T-cell (primary cell): Measurements from ENCODE around the gene CHST10. TPM values are rescaled to one million over a fixed set of nuclear protein-coding genes. Genes with fewer than 3 reads are reported as not detected.
"Not testable (repeated sequence)": the region's sequence is repeated elsewhere in the genome, so short reads cannot be mapped to it uniquely, and the experiment has no call there.

Experiments used
- ATAC-seq, 4 experiments: fragments of 200-7000 bp in 3 of 4; fragments of 150-1000 bp in 1 of 4; cut with Tn5 transposase; replicated peaks in 1 of 4; 1 replicate in 3 of 4; 2 replicates in 1 of 4; pipeline ENCODE4 v1.10.0; 2021; ENCODE audit warnings: moderate library complexity in 3 of 4, mild to moderate bottlenecking in 2 of 4, moderate number of reproducible peaks in 1 of 4
- CTCF ChIA-PET, 2 donors: fragments of 300-600 bp; sonication (Branson Sonifier 250); formaldehyde crosslinking; loops; one replicate each; lab custom pipeline; 2022; ENCODE audit warnings: antibody characterized with exemption in 2 of 2; lab: Charles Lee
- POLR2A ChIA-PET, 2 donors: fragments of 300-600 bp; sonication (Branson Sonifier 250); formaldehyde crosslinking; loops; one replicate each; lab custom pipeline; 2022; ENCODE audit warnings: antibody characterized with exemption in 2 of 2; lab: Charles Lee
- DNase-seq, 35 experiments: peaks; one replicate each; pipeline versions ENCODE4 v3.0.0 to v3.0.0-alpha.2; 2013 to 2023
- H3K27ac ChIP-seq: one replicate; pipeline ENCODE4 v1.5.1; 2013; ENCODE audit warnings: low read length
- H3K27me3 ChIP-seq, 2 experiments: replicated peaks in 1 of 2; 1 replicate in 1 of 2; 2 replicates in 1 of 2; pipeline versions ENCODE4 v1.6.1 to v1.7.0; 2013; ENCODE audit warnings: low read length in 1 of 2, mixed read lengths in 1 of 2; ENCODE audit not compliant: control insufficient read depth in 2 of 2, insufficient read depth in 2 of 2; ENCODE audit errors: extremely low read depth in 1 of 2
- H3K36me3 ChIP-seq, 2 donors: 1 replicate in 1 of 2; 2 replicates in 1 of 2; pipeline versions ENCODE4 v1.6.1 to v1.7.0; 2013; ENCODE audit warnings: low read length in 1 of 2; ENCODE audit not compliant: control insufficient read depth in 2 of 2, insufficient read depth in 1 of 2; ENCODE audit errors: extremely low read depth in 1 of 2
- H3K4me1 ChIP-seq, 2 experiments: 1 replicate in 1 of 2; 2 replicates in 1 of 2; pipeline versions ENCODE4 v1.6.1 to v1.7.0; 2013; ENCODE audit warnings: low read length in 2 of 2, mixed read lengths in 1 of 2; ENCODE audit not compliant: insufficient read depth in 2 of 2, control insufficient read depth in 1 of 2; ENCODE audit errors: extremely low read depth in 1 of 2
- H3K4me3 ChIP-seq, 2 donors: 1 replicate in 1 of 2; 2 replicates in 1 of 2; pipeline versions ENCODE4 v1.5.1 to v1.7.0; 2013; ENCODE audit warnings: mild to moderate bottlenecking in 2 of 2, low read length in 1 of 2, moderate library complexity in 1 of 2; ENCODE audit not compliant: control insufficient read depth in 1 of 2; ENCODE audit errors: extremely low read depth in 1 of 2
- H3K9me3 ChIP-seq: 2 replicates; pipeline ENCODE4 v1.7.0; 2013
- H3K27ac Mint-ChIP-seq, 2 donors: one replicate each; pipeline ENCODE4 v1.8.0; 2020 to 2021; ENCODE audit warnings: mild to moderate bottlenecking in 2 of 2, mixed read lengths in 2 of 2
- H3K27me3 Mint-ChIP-seq, 2 donors: one replicate each; pipeline ENCODE4 v1.8.0; 2021 to 2022; ENCODE audit warnings: mixed read lengths in 2 of 2
- H3K36me3 Mint-ChIP-seq: one replicate; pipeline ENCODE4 v1.8.0; 2021; ENCODE audit warnings: mixed read lengths
- H3K4me1 Mint-ChIP-seq, 3 donors: one replicate each; pipeline ENCODE4 v1.8.0; 2020 to 2022; ENCODE audit warnings: mixed read lengths in 3 of 3, mild to moderate bottlenecking in 1 of 3
- H3K4me3 Mint-ChIP-seq, 3 donors: one replicate each; pipeline ENCODE4 v1.8.0; 2020 to 2022; ENCODE audit warnings: mild to moderate bottlenecking in 3 of 3, mixed read lengths in 3 of 3, moderate library complexity in 3 of 3
- H3K9me3 Mint-ChIP-seq, 3 donors: one replicate each; pipeline ENCODE4 v1.8.0; 2020 to 2022; ENCODE audit warnings: mixed read lengths in 3 of 3
- WGBS: methylation state at CpG from one replicate; pipeline ENCODE4 v1.1.5; 2013; ENCODE audit warnings: missing lambda C conversion rate; ENCODE audit not compliant: insufficient coverage; 5-methylcytosine and 5-hydroxymethylcytosine counted together
- total RNA-seq, 35 experiments: library from RNA in 6 of 35; stranded (reverse) in 6 of 35; fragments of 120-200 nt in 1 of 35; gene quantifications; one replicate each; pipeline versions ENCODE4 v1.2.1 to v1.2.4 and lab custom pipeline; 2013 to 2026

Gene CHST10
- total RNA-seq, 5 donors from 2014 or later (not counting 1 experiment from before 2014, with no cell fraction given), result 3.4 to 5.8 (median 4.1) TPM

DNA sequence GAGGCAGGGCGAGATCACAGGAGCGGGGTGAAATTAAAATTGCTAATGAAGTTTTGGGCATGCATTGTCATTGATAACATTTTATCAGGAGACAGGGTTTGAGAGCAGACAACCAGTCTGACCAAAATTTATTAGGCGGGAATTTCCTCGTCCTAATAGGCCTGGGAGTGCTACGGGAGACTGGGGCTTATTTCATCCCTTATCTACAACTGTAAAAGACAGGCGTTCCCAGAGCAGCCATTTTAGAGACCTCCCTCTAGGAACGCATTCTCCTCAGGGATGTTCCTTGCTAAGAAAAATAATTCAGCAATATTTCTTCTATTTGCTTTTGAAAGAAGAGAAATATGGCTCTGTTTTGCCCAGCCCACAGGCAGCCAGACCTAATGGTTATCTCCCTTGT lies 55.2 kb downstream of the CHST10 start:
- POLR2A ChIA-PET, DNase-seq, H3K4me3 ChIP-seq, H3K9me3 ChIP-seq, H3K4me1 Mint-ChIP-seq, H3K36me3 ChIP-seq, H3K4me3 Mint-ChIP-seq, H3K27ac ChIP-seq, H3K27ac Mint-ChIP-seq, H3K27me3 ChIP-seq, H3K36me3 Mint-ChIP-seq, ATAC-seq, CTCF ChIA-PET, H3K4me1 ChIP-seq: not testable (repeated sequence)
- Mint-ChIP-seq H3K27me3 (peaks cover 11% of the 10 kb centered on the region in 2 donors), H3K9me3 (peaks cover 7 to 25% (median 15%) of the 10 kb centered on the region in 3 donors)
- WGBS, result no CpG with 5 or more reads among the region's 7 CpGs

DNA sequence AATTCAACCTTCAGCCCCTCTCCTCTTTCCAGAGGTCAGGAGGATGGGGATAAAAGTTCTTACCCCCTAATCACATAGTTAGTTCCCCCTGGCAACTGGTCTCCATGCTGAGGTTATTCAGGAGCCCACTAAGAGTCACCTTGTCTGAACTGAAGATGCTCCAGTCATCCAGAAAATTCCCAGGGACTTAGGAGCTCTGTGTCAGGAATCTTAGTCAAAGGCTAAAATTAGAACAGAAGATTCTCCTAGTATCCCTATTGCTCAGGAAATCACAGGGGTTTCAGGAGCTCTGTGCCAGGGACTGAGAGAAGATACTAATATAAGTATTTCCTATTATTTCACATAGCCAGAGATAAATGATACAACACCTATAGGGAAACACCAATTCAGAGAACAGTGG lies 57.9 kb downstream of the CHST10 start:
- ATAC-seq, result no peak
- ChIA-PET CTCF (interaction anchor here in 1 of 2 donors (0.5 kb wide), 1 partner anchor 22 kb away, joined by 3 read pairs; no protein-coding TSS in a partner anchor), POLR2A (no interaction called here)
- Histone ChIP-seq H3K4me3 (no peak overlapping the region), H3K27me3 (peaks cover 0 to 4% of the 10 kb centered on the region in 2 experiments), H3K36me3 (no peaks in the 10 kb centered on the region), H3K27ac (no peak overlapping the region), H3K4me1 (no peaks in the 10 kb centered on the region), H3K9me3 (no peaks in the 10 kb centered on the region)
- H3K27me3 Mint-ChIP-seq, result peaks cover 12 to 26% of the 10 kb centered on the region in 2 donors
- peaks cover 7 to 25% (median 15%) of the 10 kb centered on the region in 3 donors for H3K9me3 Mint-ChIP-seq
- no peak overlapping the region for H3K4me3 Mint-ChIP-seq
- H3K4me1 Mint-ChIP-seq, result no peaks in the 10 kb centered on the region
- no peak for DNase-seq
- no peaks in the 10 kb centered on the region for H3K36me3 Mint-ChIP-seq
- H3K27ac Mint-ChIP-seq, result no peak overlapping the region

DNA sequence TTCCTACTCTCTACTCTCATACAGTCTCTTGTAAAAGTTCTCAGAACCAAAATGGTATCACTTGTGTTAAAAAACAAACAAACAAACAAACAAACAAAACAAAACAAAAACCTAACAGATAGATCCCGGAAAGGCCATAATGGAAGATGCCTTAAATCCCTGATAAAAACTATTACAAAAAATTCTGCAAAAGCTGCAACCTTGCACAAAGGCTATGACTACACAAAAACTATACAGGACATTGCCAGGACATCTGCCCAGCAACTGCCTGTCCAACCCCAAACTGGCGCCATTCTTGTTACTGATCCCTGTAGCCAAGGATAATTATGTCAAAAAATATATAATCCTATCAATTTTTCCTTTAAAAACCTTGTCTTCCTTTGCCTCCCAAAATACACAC lies 58.9 kb downstream of the CHST10 start:
- Mint-ChIP-seq H3K27me3 (peaks cover 19 to 29% of the 10 kb centered on the region in 2 donors), H3K27ac (no peak overlapping the region), H3K36me3 (no peaks in the 10 kb centered on the region), H3K9me3 (peaks cover 7 to 25% (median 15%) of the 10 kb centered on the region in 3 donors), H3K4me3 (no peak overlapping the region), H3K4me1 (no peaks in the 10 kb centered on the region)
- Histone ChIP-seq H3K9me3 (no peaks in the 10 kb centered on the region), H3K27me3 (peaks cover 0 to 9% of the 10 kb centered on the region in 2 experiments), H3K27ac (no peak overlapping the region), H3K36me3 (no peaks in the 10 kb centered on the region), H3K4me3 (no peak overlapping the region), H3K4me1 (no peaks in the 10 kb centered on the region)
- ATAC-seq (no peak), DNase-seq (no peak)
- WGBS, result 80% methylated on average over 2 of the region's 2 CpGs
- CTCF ChIA-PET, result no interaction called here
- POLR2A ChIA-PET, result no interaction called here

DNA sequence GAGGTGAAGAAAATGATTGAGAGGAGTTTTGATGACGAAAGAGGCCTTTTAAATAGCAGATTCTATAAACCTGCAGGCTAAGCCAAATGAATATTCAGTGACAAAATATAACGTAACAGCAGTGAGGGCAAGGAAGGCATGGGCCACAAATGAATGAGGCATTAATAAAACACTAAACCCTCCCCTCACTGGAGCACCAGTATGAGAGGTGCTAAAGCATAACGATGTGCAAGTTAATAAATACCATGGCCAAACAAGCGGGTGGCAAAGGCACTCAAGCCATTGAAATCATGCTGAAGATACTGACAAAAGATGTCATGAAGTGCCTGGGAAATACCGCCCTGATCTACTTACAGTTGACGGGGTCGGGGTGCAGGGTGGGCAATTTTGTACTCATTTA lies 64.9 kb downstream of the CHST10 start:
- no peaks in the 10 kb centered on the region for H3K36me3 Mint-ChIP-seq
- POLR2A ChIA-PET, result no interaction called here
- H3K27me3 Mint-ChIP-seq, result peaks cover 27 to 49% of the 10 kb centered on the region in 2 donors

DNA sequence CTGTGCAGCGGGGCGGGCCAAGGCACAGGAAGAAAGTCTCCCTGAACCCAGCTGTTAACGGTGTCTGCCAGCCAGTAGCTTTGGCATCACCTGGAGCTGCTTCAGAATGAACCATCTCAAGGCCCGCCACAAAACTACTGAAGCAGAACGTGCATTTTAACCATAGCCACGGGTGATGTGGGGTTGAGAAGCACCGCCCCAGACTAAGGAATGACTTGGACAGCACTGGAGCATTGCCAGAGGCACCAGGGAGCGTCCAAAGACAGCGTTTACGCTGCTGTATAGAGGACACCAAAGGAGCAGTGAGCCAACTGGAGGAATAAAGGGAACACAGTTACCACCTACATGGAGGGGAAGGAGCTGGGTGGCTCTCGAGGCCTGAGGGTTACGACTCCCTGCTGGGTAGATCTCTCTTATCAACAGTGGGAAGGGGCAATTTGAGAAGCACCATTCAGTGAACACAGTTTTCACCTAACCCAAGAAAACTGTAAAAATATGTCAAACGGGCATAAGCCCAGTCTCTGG lies 66.7 kb downstream of the CHST10 start:
- no peak overlapping the region for H3K4me3 ChIP-seq
- no peak overlapping the region for H3K27ac Mint-ChIP-seq
- H3K9me3 Mint-ChIP-seq, result no peaks in the 10 kb centered on the region
- H3K36me3 ChIP-seq, result no peaks in the 10 kb centered on the region
- ChIA-PET POLR2A (no interaction called here), CTCF (no interaction called here)
- no peak overlapping the region for H3K4me3 Mint-ChIP-seq
- no peaks in the 10 kb centered on the region for H3K9me3 ChIP-seq
- DNase-seq, result no peak
- no peak overlapping the region for H3K27ac ChIP-seq
- 80% methylated on average over 6 of the region's 13 CpGs for WGBS
- H3K27me3 Mint-ChIP-seq, result peaks cover 27 to 35% of the 10 kb centered on the region in 2 donors
- no peaks in the 10 kb centered on the region for H3K4me1 ChIP-seq
- peaks cover 2 to 28% of the 10 kb centered on the region in 2 experiments for H3K27me3 ChIP-seq
- H3K36me3 Mint-ChIP-seq, result no peaks in the 10 kb centered on the region
- no peak for ATAC-seq
- no peaks in the 10 kb centered on the region for H3K4me1 Mint-ChIP-seq

More for the DNA sequence above, 64.9 kb downstream of the CHST10 start:
- no peaks in the 10 kb centered on the region for H3K36me3 ChIP-seq
- no peaks in the 10 kb centered on the region for H3K9me3 Mint-ChIP-seq
- no peaks in the 10 kb centered on the region for H3K4me1 ChIP-seq
- no peaks in the 10 kb centered on the region for H3K9me3 ChIP-seq
- no peak for ATAC-seq
- DNase-seq, result no peak
- H3K27ac ChIP-seq, result no peak overlapping the region
- peaks cover 0 to 29% of the 10 kb centered on the region in 2 experiments for H3K27me3 ChIP-seq
- CTCF ChIA-PET, result no interaction called here
- no peak overlapping the region for H3K4me3 Mint-ChIP-seq
- no peak overlapping the region for H3K27ac Mint-ChIP-seq
- WGBS, result 100% methylated on average over 1 of the region's 7 CpGs
- H3K4me1 Mint-ChIP-seq, result no peaks in the 10 kb centered on the region
- no peak overlapping the region for H3K4me3 ChIP-seq

DNA sequence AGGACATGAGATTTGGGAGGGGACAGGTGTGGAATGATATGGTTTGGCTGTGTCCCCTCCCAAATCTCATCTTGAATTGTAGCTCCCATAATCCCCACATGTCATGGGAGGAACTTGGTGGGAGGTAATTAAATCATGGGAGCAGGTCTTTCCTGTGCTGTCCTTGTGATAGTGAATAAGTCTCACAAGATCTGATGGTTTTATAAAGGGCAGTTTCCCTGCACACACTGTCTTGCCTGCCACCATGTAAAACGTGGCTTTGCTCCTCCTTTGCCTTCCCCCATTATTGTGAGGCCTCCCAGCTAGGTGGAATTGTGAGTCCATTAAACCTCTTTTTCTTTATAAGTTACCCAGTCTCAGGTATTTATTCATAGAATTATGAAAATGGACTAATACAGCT lies 72.3 kb downstream of the CHST10 start:
- H3K4me1 Mint-ChIP-seq, DNase-seq, H3K9me3 ChIP-seq, H3K4me1 ChIP-seq, H3K36me3 Mint-ChIP-seq, H3K4me3 Mint-ChIP-seq, H3K4me3 ChIP-seq, ATAC-seq, H3K27ac Mint-ChIP-seq, POLR2A ChIA-PET, H3K27me3 ChIP-seq, CTCF ChIA-PET, H3K36me3 ChIP-seq, H3K27ac ChIP-seq: not testable (repeated sequence)
- H3K9me3 Mint-ChIP-seq, result peaks cover 0 to 12% (median 6%) of the 10 kb centered on the region in 3 donors
- H3K27me3 Mint-ChIP-seq, result peaks cover 24 to 39% of the 10 kb centered on the region in 2 donors
- WGBS, result no CpG with 5 or more reads among the region's 1 CpG

DNA sequence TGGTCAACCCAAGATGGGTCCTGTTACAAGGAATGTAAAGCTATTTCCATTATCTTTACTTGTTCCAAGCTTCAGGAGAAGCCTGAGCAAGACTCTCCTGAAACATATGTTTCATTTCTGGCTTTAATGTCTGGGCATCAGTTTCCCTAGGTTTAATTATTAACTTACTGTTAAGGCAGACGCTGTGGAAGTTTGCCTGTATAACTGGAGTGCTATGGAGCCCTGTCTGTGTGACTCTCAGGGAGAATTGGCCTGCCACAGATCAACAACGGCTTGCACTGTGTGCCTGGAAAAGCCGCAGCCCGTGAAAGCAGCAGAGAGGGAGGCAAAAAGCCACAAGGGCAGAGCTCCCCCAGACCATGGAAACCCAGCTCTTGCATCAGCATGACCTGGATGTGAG lies 73.0 kb downstream of the CHST10 start:
- no peak overlapping the region for H3K4me3 Mint-ChIP-seq
- no peaks in the 10 kb centered on the region for H3K4me1 Mint-ChIP-seq
- Histone ChIP-seq H3K27me3 (peaks cover 2% of the 10 kb centered on the region in 2 experiments), H3K36me3 (no peaks in the 10 kb centered on the region), H3K9me3 (no peaks in the 10 kb centered on the region), H3K4me1 (no peaks in the 10 kb centered on the region), H3K27ac (no peak overlapping the region), H3K4me3 (no peak overlapping the region)
- no peak overlapping the region for H3K27ac Mint-ChIP-seq
- H3K36me3 Mint-ChIP-seq, result no peaks in the 10 kb centered on the region
- ChIA-PET CTCF (no interaction called here), POLR2A (no interaction called here)
- peaks cover 24 to 39% of the 10 kb centered on the region in 2 donors for H3K27me3 Mint-ChIP-seq
- WGBS, result 81% methylated on average over 4 of the region's 4 CpGs
- H3K9me3 Mint-ChIP-seq, result peaks cover 0 to 12% (median 6%) of the 10 kb centered on the region in 3 donors
- DNase-seq (no peak), ATAC-seq (no peak)
